Heart left ventricle (tissue), 16 donors: Measurements from ENCODE around the gene PRR5L. TPM values are rescaled to one million over a fixed set of nuclear protein-coding genes. Genes with fewer than 3 reads are reported as not detected.

Experiments
- ATAC-seq, 4 donors: fragments of 200-7000 bp; cut with Tn5 transposase; one replicate each; pipeline ENCODE4 v1.9.1; 2020 to 2022; ENCODE audit warnings: moderate library complexity in 4 of 4, mild to moderate bottlenecking in 3 of 4, moderate number of reproducible peaks in 1 of 4
- DNase-seq, 5 donors: peaks; one replicate each; pipeline ENCODE4 v3.0.0-alpha.2; 2020
- H3K27ac ChIP-seq, 12 donors: fragments of 200-600 bp; sonication (generic) in 4 of 12; one replicate each; pipeline versions ENCODE4 v1.5.0 to v1.8.0; 2016 to 2022; ENCODE audit warnings: mild to moderate bottlenecking in 2 of 12
- H3K27me3 ChIP-seq, 9 donors: fragments of 200-600 bp; sonication (generic) in 2 of 9; one replicate each; pipeline versions ENCODE4 v1.5.1 to v1.8.0; 2016 to 2022; ENCODE audit warnings: mild to moderate bottlenecking in 3 of 9
- H3K36me3 ChIP-seq, 9 donors: fragments of 200-600 bp; sonication (generic) in 2 of 9; one replicate each; pipeline versions ENCODE4 v1.5.0 to v1.8.0; 2018 to 2022; ENCODE audit warnings: mild to moderate bottlenecking in 2 of 9
- H3K4me1 ChIP-seq, 12 donors: fragments of 200-600 bp; sonication (generic) in 4 of 12; one replicate each; pipeline versions ENCODE4 v1.5.0 to v1.8.0; 2016 to 2022; ENCODE audit warnings: mild to moderate bottlenecking in 3 of 12
- H3K4me3 ChIP-seq, 12 donors: fragments of 200-600 bp; sonication (generic) in 4 of 12; one replicate each; pipeline versions ENCODE4 v1.5.0 to v1.8.0; 2017 to 2022; ENCODE audit warnings: mild to moderate bottlenecking in 9 of 12, moderate library complexity in 4 of 12
- H3K9me3 ChIP-seq, 12 donors: fragments of 200-600 bp; sonication (generic) in 4 of 12; one replicate each; pipeline versions ENCODE4 v1.5.0 to v1.8.0; 2016 to 2022; ENCODE audit warnings: mild to moderate bottlenecking in 1 of 12
- CTCF ChIP-seq, 12 donors: fragments of 200-600 bp; sonication (generic) in 4 of 12; IDR thresholded peaks; one replicate each; pipeline versions ENCODE4 v1.5.0 to v1.8.0; 2018 to 2022; ENCODE audit warnings: antibody characterized with exemption in 12 of 12, mild to moderate bottlenecking in 5 of 12
- POLR2A ChIP-seq, 2 donors: fragments of 450-650 bp; IDR thresholded peaks; one replicate each; pipeline ENCODE4 v1.6.1; 2017; ENCODE audit warnings: antibody characterized with exemption in 2 of 2, mild to moderate bottlenecking in 2 of 2, moderate library complexity in 2 of 2
- WGBS, 4 donors: extraction: QIAGEN DNeasy Blood & Tissue Kit in 2 of 4; methylation state at CpG; one replicate each; pipeline versions ENCODE4 v1.1.5 to v1.1.7; 2013 to 2018; 5-methylcytosine and 5-hydroxymethylcytosine counted together
- intact Hi-C, 10 donors: fragments of 100-400 bp; cut with DNase I; formaldehyde crosslinking; loops; one replicate each; pipeline versions ENCODE4 v1.11.1 to v1.14.2; 2022
- polyA plus RNA-seq, 2 donors: library from polyadenylated mRNA; stranded (reverse); fragments of 200-250 nt; gene quantifications; one replicate each; pipeline ENCODE4 v1.2.3, GENCODE V29; 2013
- total RNA-seq, 9 donors: library from RNA; depleted of rRNA in 2 of 9; stranded (reverse); fragments of >200 nt in 2 of 9; fragmentation: NEBNext Ultra II Directional in 3 of 9; extraction: Animal tissue kit (Norgen Biotek cat#: 25700) in 3 of 9; gene quantifications; one replicate each; pipeline versions ENCODE4 v1.1.0 to v1.2.4, GENCODE V29; 2016 to 2023
- donor health status: ischemic (EF 13 %, LVEDD 7.1; RV severe dilation, severe dysfunction).
- donor health status: healthy with polysubstance abuse.
- donor health status: DM: no; HTN: yes; CAD: no.
- donor health status: DM: no; HTN: no; CAD: no.
- donor health status: ischemic (EF 25% LVEDD 6.9; RV normal size, moderate dysfunction).
- donor health status: ischemic (EF 25% LVEDD 5.7; RV mildly dilated, moderate dysfunction).
- donor health status: healthy.
- donor health status: DM: yes; HTN: yes; CAD: no.
- donor health status: ischemic (EF 35%, LVEDD 5.7; RV mildly dilated, moderate dysfunction).
- donor health status: nonischemic (EF 11% LVEDD 7.7; RV severe dilation, severe dysfunction).
- donor health status: DM: yes; HTN: yes; CAD: no.
- donor health status: PGD.
- donor health status: ischemic (EF 29% LVEDD 5.4; RV normal size, mild dysfunction).
- donor health status: nonischemic (EF 23%, LVEDD 6.1; RV moderate dilation, normal function).

The PRR5L gene
- total and polyA plus RNA-seq, 11 donors: 0.61 to 17.8 (median 3.1) TPM

DNA sequence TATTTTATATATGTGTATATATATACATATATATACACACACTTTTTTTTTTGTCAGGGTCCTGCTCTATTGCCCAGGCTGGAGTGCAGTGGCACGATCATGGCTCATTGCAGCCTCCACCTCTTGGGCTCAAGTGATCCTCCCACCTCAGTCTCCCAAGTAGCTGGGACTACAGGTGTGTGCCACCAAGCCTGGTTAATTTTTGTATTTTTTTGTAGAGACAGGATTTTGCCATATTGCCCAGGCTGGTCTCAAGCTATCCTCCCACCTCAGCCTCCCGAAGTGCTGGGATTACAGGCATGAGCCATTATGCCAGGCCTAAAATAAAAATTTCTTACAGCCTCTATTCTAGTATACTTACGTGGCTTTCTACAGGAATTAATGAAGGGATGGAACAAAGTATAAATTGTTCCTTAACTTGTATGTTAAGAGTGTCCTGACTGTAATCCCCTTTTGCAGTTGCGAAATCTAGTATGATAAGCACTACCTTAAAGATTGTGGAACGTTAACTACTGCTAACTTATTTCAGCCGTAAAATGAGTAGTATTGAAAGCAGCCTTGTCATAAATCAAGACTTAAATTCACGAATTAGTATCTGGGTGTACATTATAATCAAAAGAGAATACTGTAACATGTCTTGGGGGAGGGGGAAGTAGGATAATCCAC, 211.9 kb downstream of the PRR5L start:
- Histone ChIP-seq H3K9me3 (peaks cover 0 to 1% (median 0%) of the 10 kb centered on the region in 12 donors), H3K4me1 (peaks cover 4 to 56% (median 36%) of the 10 kb centered on the region in 12 donors), H3K27ac (peak overlapping the region in 8 of 12 donors; percentile 86 to 96 (median 91)), H3K4me3 (peak overlapping the region in 9 of 12 donors; percentile 62 to 98 (median 81)), H3K27me3 (no peaks in the 10 kb centered on the region), H3K36me3 (peaks cover 0 to 9% (median 0%) of the 10 kb centered on the region in 9 donors)
- DNase-seq: no peak
- 44 to 56% (median 52%) methylated on average over 7 of the region's 7 CpGs for WGBS, 4 donors
- no peak for ATAC-seq
- intact Hi-C loops: loop anchor here in 1 of 10 donors (10.0 kb wide), 1 partner anchor 1593 kb away; the partner anchor contains the start of genes APIP and PDHX
- TF ChIP-seq CTCF (IDR thresholded peaks at IDR 0.05): no peak
- no peak for TF ChIP-seq POLR2A (IDR thresholded peaks at IDR 0.05)

DNA sequence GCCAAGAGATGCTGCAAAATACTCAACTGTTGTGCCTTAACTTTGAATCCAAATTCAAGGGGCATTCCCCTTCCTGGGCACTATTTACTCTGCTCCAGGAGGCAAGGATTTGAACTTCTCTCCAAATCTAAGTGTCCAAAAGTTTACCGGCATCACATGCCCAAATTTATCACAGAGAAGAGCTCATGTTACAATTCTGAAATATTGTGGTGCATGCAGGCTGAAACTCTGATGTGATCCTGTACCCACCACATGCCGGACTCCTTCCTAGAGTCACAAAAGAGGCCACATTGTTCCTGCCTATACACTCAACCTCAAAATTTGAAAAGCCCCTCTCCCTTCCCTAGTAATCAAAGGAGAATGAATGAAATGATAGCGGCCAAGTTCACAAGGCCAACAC, 212.7 kb downstream of the PRR5L start:
- Histone ChIP-seq H3K36me3 (peaks cover 0 to 6% (median 0%) of the 10 kb centered on the region in 9 donors), H3K4me1 (peaks cover 4 to 48% (median 28%) of the 10 kb centered on the region in 12 donors), H3K27me3 (no peaks in the 10 kb centered on the region), H3K27ac (peak overlapping the region; percentile 73 to 96 (median 89)), H3K9me3 (peaks cover 0 to 7% (median 1%) of the 10 kb centered on the region in 12 donors), H3K4me3 (peak overlapping the region; percentile 62 to 98 (median 86))
- intact Hi-C loops: loop anchor here in 1 of 10 donors (10.0 kb wide), 1 partner anchor 1594 kb away; the partner anchor contains the start of genes APIP and PDHX
- TF ChIP-seq POLR2A (IDR thresholded peaks at IDR 0.05) (no peak), CTCF (IDR thresholded peaks at IDR 0.05) (no peak)
- 1 to 13% (median 11%) methylated on average over 3 of the region's 3 CpGs for WGBS, 4 donors
- no peak for DNase-seq
- ATAC-seq: no peak

GRCh38 chr11:36509201-36509639, 213.1 kb downstream of the PRR5L start:
- intact Hi-C loops: loop anchor here in 1 of 10 donors (10.0 kb wide), 1 partner anchor 1594 kb away; the partner anchor contains the start of genes APIP and PDHX
- Histone ChIP-seq H3K9me3 (peaks cover 0 to 12% (median 5%) of the 10 kb centered on the region in 12 donors), H3K27me3 (no peaks in the 10 kb centered on the region), H3K27ac (peak overlapping the region; percentile 73 to 96 (median 89)), H3K4me1 (peaks cover 0 to 46% (median 25%) of the 10 kb centered on the region in 12 donors), H3K36me3 (peaks cover 0 to 1% (median 0%) of the 10 kb centered on the region in 9 donors), H3K4me3 (peak overlapping the region; percentile 62 to 98 (median 86))
- no peak for DNase-seq
- TF ChIP-seq CTCF (IDR thresholded peaks at IDR 0.05) (no peak), POLR2A (IDR thresholded peaks at IDR 0.05) (no peak)
- ATAC-seq: peak in 3 of 4 donors; percentile 9 to 38 (median 25)
- 0 to 1% (median 1%) methylated on average over 15 of the region's 15 CpGs for WGBS, 4 donors
